Peyer's patch (tissue), 4 donors: ENCODE data around the gene KIAA0586.

Source experiments
- POLR2A ChIP-seq, 2 donors: fragments of 450-650 bp; IDR thresholded peaks; one replicate each; pipeline ENCODE4 v1.5.1; 2017; ENCODE audit warnings: antibody characterized with exemption in 2 of 2, mild to moderate bottlenecking in 2 of 2, moderate library complexity in 2 of 2
- TF ChIP-seq, protein P1 (sequence below), 6 experiments: fragments of 450-650 bp in 4 of 6; fragments of 200-600 bp in 2 of 6; sonication (generic) in 1 of 6; IDR thresholded peaks; one replicate each; pipeline ENCODE4 v1.5.1; 2017 to 2019; ENCODE audit warnings: antibody characterized with exemption in 6 of 6, mild to moderate bottlenecking in 3 of 6, moderate library complexity in 1 of 6

- TF ChIP-seq, protein P1, sequence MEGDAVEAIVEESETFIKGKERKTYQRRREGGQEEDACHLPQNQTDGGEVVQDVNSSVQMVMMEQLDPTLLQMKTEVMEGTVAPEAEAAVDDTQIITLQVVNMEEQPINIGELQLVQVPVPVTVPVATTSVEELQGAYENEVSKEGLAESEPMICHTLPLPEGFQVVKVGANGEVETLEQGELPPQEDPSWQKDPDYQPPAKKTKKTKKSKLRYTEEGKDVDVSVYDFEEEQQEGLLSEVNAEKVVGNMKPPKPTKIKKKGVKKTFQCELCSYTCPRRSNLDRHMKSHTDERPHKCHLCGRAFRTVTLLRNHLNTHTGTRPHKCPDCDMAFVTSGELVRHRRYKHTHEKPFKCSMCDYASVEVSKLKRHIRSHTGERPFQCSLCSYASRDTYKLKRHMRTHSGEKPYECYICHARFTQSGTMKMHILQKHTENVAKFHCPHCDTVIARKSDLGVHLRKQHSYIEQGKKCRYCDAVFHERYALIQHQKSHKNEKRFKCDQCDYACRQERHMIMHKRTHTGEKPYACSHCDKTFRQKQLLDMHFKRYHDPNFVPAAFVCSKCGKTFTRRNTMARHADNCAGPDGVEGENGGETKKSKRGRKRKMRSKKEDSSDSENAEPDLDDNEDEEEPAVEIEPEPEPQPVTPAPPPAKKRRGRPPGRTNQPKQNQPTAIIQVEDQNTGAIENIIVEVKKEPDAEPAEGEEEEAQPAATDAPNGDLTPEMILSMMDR (IDR thresholded peaks at IDR 0.05) = no peak
- no peak for TF ChIP-seq POLR2A (IDR thresholded peaks at IDR 0.05)
Measured at GRCh38 chr14:58398895-58399294, 28.6 kb upstream of the KIAA0586 start.
